GM18502 (cell line): ENCODE measurements around the gene SLC12A5.
A peak's percentile ranks its signal among the peaks of the same experiment; 100 is the strongest.
"Not testable (repeated sequence)": the region's sequence is repeated elsewhere in the genome, so short reads cannot be mapped to it uniquely, and the experiment has no call there.

Source experiments
- ATAC-seq: cut with Tn5 transposase; IDR thresholded peaks from one replicate; pipeline ENCODE4 v1.9.1; 2021; ENCODE audit warnings: mild to moderate bottlenecking; ENCODE audit not compliant: unreplicated experiment, poor library complexity

Gene SLC12A5

GRCh38 chr20:46073443-46073842 is 44.4 kb downstream of the SLC12A5 start:
- no peak for ATAC-seq

DNA sequence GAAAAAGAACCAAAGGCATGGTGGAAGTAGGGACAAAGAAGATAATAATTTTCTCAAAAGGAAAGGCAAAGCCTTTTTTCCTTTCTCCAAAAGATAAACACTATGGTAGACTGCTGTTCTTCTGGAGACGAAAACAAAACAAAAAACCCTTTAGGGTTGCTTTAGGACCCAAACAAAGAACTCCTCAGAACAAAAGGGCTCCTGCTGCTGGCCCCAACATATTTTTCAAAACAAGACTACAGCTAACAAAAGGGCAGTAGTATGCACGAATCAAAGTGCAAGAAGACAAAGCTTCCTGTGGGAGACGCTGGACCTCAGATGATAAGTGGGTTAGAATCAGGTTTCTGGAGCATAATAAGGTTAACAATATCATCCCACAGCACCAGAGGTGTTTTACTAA is 45.0 kb downstream of the SLC12A5 start:
- no peak for ATAC-seq

DNA sequence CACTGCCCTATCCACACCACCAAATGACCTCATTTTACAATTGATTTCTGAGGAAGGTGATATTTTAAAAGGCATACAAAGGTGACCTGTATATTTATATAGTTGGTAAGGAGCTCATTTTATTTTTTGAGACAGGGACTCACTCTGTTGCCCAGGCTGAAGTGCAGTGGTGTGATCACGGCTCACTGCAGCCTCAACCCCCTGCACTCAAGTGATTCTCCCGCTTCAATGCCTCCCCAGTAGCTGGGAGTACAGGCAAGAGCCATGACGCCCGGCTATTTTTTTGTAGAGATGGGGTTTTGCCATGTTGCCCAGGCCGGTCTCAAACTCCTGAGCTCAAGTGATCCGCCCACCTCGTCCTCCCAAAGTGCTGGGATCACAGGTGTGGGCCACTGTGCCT is 47.8 kb downstream of the SLC12A5 start:
- no peak for ATAC-seq

- no peak for ATAC-seq
These were observed 48.8 kb downstream of the SLC12A5 start for GRCh38 chr20:46077642-46078305.

DNA sequence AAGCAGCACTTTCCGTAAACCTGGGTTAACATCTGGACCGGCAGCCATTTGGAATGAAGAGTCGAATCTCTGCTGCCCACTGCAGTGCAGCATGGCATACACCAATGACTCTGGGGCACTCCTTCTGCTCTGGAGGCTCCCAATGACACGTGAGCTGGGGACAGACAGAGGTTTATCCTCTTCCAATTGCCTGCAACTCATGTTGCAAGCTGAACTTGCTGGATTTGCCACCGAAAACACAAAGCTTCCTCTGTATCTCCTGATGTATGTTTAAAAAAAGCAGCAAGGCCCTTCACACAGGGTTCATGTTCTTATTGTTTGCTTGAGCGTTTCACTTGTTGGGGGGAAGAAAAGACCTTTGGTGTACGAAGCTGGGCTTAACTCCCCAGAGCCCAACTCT is 49.9 kb downstream of the SLC12A5 start:
- ATAC-seq, result no peak

GRCh38 chr20:46081074-46081473 is 52.1 kb downstream of the SLC12A5 start:
- ATAC-seq, result no peak

DNA sequence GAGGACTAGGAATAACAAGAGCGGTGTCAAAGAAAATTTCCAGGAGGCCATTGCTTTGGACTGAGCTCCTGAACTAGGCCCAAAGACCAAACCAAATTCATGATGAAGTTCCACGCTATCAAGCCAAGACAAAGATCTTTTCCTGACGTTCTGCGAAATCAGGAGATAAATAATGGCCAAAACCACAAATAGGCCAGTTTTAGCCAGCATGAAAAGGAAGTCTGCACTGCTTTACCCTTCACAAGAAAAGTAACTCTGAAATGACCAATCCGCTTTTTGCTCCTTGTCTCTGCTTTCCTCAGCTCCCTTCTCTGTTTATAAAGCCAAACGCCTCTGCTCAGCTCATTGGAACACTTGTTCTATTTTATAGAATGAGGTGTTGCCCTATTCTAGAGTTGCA is 54.1 kb downstream of the SLC12A5 start:
- no peak for ATAC-seq

DNA sequence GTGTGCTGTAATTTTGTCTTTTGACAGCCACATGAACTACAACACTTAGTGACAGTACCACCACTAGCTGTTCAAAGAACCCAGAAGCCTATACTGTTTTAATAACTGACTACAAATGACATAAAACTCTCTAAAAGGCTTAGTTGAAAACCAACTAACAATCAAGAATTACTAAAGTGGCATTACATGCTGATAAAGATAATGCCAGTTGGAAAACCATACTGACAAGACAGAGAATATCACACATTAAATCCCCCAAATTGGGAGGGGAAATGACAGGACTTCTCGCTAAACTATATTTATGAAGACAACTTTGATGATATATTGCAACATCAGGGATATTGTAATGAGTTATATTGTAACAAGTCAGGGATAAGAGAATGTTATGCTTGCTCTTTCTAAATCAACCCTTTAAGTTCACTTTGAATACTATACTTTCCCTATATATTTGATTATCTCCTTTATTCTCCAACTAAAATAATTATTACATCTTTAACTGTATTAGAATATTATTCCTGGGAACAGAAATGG is 54.6 kb downstream of the SLC12A5 start:
- no peak for ATAC-seq

DNA sequence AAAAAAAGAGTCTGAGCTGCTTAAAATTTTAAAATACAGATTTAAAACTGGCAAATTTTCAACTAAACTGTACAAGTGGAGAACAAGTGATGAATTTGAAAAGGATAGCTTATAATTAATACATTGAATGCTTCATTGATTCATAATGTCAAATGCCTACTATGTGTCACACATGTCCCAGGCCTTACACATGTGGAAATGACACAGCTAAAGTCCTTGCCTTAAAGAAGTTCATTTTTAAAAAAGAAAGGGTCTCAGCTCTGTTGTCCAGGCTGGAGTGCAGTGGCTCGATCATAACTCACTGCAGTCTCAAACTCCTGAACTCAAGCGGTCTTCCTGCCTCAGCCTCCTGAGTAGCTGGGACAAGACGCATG is 55.8 kb downstream of the SLC12A5 start:
- ATAC-seq, result no peak

DNA sequence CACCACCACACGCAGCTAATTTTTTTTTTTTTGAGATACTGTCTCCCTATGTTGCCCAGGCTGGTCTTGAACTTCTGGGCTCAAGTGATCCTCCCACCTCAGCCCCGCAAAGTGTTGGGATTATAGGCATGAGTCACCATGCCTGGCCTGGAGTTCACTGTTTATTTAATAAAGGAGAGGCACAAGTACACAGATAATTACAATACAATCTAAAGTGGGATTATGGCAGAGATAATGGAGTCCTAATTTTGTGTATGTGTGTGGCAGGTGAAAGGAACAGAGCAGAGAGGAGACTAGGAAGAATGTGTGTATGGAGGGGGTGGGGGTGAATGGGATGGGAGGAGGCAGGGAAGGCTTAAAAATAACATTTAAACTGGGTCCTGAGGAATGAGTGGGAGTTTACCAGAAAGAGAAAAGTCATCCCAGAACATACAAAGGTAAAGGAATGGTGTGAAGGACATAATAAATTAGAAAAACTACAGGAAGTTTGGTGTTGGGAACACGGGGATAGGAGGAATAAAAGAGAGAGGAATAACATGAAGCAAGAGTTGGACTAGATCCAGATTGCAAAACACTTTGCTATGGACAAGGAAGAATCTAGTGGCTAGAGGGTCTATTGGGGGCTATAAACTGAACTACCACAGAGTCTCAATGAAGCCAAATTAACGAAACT is 56.3 kb downstream of the SLC12A5 start:
- ATAC-seq, result no peak

- no peak for ATAC-seq
These were observed 58.1 kb downstream of the SLC12A5 start for GRCh38 chr20:46087161-46087560.

GRCh38 chr20:46088409-46089166 is 59.6 kb downstream of the SLC12A5 start:
- no peak for ATAC-seq

GRCh38 chr20:46089167-46089416 is 60.1 kb downstream of the SLC12A5 start:
- ATAC-seq, result no peak

- ATAC-seq, result peak; percentile 82
These were observed 60.7 kb downstream of the SLC12A5 start, which contains the start of gene NCOA5 for GRCh38 chr20:46089417-46090388. NCOA5 (minus strand) TSS chr20:46089962; CDS start chr20:46079424, 10,538 bp downstream.

- not testable (repeated sequence) for ATAC-seq
These were observed 62.9 kb downstream of the SLC12A5 start for GRCh38 chr20:46091622-46092535.

DNA sequence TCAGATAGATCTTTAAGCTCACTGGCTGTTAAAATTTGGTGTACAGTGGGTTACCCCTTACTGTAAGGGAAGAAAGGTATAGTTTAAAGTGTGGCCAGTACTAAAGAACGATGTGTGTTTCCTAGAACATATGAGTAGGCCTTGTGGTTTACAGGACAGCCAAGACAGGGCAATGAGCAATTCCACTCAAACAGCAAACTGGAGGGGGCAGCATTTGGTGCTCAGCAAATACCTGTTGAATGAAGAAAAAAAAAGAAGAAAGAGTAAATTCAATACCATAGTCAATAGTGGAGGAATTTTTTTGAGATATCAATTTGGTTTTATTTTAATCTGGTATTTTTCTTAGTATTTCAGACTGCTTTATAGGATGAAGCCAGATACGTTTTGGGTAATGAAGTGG is 64.5 kb downstream of the SLC12A5 start:
- ATAC-seq, result no peak

GRCh38 chr20:46099491-46100287 is 70.7 kb downstream of the SLC12A5 start:
- ATAC-seq, result no peak

DNA sequence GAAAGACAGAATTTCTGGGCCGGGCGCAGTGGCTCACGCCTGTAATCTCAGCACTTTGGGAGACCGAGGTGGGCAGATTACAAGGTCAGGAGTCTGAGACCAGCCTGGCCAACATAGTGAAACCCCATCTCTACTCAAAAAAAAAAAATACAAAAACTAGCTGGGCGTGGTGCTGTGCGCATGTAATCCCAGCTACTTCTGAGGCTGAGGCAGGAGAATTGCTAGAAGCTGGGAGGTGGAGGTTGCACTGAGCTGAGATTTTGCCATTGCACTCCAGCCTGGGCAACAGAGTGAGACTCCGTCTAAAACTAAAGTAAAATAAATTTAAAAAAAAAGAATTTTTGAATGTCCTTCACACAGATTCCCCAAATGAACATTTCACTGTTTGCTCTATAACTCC is 71.4 kb downstream of the SLC12A5 start:
- ATAC-seq, result not testable (repeated sequence)
